Measurements from ENCODE around the gene C1orf52.

Gene C1orf52

GRCh38 chr1:85230305-85230977, 29.0 kb downstream of the C1orf52 start:
- no peak for DNase-seq (ENCODE audit: low spot score)

DNA sequence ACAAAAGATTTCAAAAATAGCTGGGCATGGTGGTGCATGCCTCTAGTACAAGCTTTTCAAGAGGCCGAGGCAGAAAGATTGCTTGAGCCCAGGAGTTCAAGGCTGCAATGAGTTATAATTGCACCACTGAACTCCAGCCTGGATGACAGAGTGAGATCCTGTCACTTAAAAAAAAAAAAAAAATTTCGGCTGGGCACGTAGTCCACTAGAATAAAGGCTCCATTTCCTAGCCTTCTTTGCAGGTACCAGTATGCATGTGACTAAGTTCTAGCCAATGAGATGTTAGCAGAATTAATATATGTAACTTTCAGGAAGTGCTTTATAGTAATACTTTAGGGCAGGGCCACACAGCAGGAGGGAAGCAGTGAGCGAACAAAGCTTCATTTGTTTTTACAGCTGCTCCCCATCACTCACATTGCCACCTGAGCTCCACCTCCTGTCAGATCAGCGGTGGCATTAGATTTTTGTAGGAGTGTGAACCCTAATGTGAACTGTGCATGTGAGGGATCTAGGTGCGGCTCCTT, 29.8 kb downstream of the C1orf52 start:
- no peak for DNase-seq (ENCODE audit: low spot score)

DNA sequence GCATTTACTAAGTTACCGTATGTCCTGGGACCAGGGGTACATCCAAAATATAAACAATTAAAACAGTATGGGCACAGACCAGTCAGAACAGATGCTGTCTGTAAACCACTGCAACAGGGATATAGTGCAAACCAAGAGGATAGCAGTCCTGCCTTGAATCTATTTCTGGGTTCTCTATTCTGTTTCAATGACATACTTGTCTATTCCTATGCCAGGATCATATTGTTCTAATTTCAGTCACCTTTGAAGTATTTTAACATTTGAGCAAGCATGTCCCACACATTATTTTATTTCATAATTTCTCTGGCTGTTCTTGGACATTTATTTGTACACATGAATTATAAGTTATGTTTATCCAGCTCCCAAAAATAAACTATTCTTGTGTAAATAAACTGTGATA, 30.5 kb downstream of the C1orf52 start:
- no peak for DNase-seq (ENCODE audit: low spot score)

DNA sequence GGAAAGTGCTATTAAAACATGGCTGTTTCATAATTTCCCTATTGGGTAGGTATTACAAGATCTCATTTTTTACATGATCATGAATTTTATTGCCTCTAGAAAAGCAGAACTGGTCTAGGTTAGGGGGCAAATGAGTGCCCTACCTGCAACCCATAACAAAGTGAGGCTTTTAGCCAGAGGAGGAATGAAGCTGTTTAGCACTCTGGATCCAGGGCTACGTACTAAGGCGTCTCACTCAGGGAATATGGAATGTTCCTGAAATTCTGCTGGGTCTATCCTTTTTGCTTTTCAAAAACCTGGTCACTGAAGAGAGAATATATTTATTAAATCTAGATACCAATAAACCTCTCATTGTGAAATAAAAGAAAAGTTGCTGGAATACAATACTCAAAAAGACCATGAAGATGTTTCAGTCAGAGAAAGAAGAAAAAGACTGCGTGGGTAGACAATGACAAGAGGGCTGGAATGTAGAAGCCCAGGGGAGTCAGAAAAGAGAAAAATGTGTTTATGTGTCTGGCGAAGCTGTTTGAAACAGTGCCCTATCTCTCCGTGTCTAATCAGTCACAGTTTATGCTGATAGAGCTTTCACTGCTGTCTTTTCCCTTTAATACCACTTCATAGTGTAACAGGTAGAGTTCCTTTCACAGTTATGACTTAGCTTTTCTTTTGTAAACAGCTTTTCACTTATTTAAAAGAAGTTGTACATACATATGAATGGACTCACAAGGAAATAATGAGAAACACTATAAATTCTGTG, 33.7 kb downstream of the C1orf52 start:
- peak; percentile 47 for DNase-seq (ENCODE audit: low spot score)

- DNase-seq (ENCODE audit: low spot score), result no peak
These were observed 34.5 kb downstream of the C1orf52 start for GRCh38 chr1:85224734-85225623.

DNA sequence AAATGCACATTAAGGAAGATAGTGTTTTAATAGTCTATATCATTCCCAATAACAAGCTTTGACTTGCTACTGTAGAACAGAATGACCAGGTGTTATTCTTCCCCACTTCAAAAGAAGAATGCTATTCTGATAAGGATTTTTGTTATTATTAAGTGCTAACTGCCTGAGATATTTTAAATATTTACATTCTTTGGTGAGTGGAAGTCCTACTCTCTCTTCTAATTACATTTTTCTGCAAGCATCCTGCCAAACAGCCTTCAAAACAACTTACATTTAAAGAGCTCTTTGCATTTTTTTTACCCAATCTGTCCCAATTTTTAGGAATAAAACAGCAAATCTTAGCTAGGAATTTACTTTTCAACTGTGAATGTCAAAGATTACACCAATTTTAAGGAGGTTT, 35.2 kb downstream of the C1orf52 start:
- DNase-seq (ENCODE audit: low spot score), result no peak

DNA sequence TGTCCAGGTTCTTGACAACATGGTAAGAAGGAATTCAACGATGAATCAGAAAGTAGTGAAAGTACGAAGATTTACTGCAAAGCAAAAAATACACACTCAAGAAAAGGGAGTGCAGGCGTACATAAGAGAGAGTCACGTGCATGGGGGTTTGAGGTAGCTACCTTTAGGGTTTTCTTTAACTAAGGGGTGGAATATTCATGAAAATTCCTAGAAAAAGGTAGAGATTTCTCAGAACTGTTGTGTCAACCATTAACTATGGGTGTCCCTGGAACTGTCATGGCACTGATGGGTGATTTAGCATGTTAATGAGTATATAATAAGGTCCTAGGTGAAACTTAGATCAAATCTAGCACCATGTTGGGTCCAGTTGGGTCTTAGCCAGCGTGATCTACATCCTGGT, 36.1 kb downstream of the C1orf52 start:
- no peak for DNase-seq (ENCODE audit: low spot score)

DNA sequence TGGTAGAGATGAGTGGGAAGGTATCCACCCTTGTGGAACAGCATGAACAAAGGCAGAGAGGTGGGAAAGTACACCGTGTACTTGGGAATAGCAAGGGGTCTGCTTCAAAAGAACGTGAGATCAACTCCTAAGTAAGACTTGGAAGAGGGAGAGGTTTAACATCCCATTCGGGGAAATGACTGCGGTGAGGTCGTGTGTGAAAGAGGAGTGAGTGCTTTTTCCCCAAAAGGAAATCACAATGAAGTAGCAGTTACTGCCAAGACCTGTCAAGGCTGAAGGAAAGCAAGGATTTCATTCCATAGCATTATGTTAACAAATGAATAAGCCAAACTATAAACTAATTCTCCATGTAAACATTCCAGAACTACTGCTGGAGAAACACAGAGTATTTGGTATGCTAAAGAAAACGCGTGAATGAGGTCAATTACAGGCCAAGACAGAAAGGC, 38.7 kb downstream of the C1orf52 start:
- no peak for DNase-seq (ENCODE audit: low spot score)

DNA sequence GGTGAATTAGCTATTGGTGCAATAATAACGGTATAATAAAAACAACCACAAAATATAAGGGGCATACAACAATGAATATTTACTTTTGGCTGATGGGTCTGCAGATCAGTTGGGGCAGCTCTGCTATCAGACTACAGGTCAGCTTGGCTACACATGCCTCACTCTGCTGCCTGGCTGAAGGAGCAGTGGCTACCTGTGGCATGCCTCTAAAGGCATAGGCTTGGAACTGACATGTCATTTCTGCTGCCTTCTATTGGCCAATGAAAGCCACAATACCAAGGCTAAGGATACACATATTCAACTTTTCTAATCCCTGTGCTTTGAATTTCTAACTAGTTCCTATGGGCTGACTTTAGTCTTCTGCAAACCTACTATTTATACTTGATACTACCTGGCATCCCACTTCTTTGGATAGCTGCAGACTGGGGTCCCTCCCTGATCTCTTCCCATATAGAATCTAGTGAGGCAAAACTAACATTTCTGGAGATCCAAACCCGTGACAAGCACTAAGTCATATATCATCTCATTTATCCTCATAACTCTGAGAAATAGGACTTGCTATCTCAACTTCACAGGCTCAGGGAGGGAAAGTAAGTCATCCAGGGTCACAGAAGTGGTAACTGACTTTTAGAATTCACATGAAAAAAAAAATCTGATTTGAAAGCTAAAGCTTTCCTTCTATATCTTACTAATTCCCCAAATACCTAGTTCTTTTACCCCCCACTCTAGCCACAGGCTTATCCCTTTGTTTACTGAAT, 39.4 kb downstream of the C1orf52 start:
- no peak for DNase-seq (ENCODE audit: low spot score)

DNA sequence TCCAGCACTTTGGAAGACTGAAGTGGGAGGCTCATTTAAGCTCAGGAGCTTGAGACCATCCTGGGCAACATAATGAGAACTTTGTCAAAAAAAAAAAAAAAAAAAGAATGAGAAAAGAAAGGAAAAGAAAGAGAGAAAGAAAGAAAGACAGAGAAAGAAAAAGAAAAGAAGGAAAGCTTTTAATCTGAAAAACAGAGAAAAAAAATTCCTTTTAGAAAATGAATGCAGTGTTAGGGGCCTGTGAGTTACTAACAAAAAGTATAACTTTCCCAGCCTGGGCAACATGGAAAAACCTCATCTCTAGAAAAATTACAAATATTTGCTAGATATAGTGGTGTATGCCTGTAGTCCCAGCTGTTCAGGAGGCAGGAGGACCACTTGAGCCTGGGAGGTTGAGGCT, 42.8 kb downstream of the C1orf52 start:
- no peak for DNase-seq (ENCODE audit: low spot score)

DNA sequence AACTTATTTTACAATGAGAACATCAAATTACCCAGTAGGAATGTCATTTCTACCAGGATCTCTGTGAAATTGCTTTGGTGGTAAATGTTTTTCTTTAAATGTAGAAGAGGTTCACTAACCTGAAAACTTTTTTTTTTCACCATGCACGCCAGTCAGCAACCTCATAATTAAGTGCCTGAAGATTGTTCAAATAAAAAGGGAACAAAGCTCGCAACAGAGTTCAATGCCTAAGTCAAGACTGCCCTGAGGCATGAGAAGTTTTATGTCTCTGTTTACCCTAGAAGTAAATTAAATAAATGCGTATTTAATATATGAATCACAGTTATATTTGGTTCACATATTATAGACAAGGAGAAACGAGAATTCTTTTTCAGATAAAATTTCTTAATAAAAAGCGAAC, 44.8 kb downstream of the C1orf52 start:
- no peak for DNase-seq (ENCODE audit: low spot score)

GRCh38 chr1:85208488-85208887, 51.0 kb downstream of the C1orf52 start:
- no peak for DNase-seq (ENCODE audit: low spot score)

DNA sequence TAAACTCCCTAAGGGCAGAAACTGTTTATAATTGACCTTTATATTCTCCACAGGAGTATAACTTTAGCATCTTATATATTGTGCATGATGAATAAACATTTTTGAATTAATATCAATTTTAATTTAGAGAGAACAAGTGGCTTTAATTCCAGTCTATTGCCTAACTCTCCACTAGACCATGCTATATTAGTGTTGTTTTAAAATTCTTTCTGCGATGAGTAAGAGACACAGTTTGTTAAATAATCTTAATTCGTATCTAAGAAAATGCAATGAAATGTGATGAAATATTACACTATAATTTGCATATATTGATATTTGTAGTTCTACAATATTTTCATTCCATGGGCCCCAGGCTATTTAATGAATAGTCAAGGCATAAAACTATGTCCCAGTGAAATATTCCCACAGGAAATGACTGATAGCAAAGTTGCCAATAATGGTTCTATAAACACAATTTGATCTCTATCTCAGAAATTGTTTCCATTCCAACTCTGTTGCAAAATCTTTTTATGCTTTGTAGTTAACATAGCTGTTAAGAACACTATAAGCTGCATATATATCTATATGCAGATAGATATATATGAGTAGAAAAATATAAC, 55.8 kb downstream of the C1orf52 start:
- peak; percentile 45 for DNase-seq (ENCODE audit: low spot score)

GRCh38 chr1:85202864-85203255, 56.6 kb downstream of the C1orf52 start:
- no peak for DNase-seq (ENCODE audit: low spot score)

- DNase-seq (ENCODE audit: low spot score), result no peak
These were observed 57.2 kb downstream of the C1orf52 start for GRCh38 chr1:85202092-85202863.

- peak; percentile 95 for DNase-seq (ENCODE audit: low spot score)
These were observed 57.9 kb downstream of the C1orf52 start for GRCh38 chr1:85201340-85202091.

DNA sequence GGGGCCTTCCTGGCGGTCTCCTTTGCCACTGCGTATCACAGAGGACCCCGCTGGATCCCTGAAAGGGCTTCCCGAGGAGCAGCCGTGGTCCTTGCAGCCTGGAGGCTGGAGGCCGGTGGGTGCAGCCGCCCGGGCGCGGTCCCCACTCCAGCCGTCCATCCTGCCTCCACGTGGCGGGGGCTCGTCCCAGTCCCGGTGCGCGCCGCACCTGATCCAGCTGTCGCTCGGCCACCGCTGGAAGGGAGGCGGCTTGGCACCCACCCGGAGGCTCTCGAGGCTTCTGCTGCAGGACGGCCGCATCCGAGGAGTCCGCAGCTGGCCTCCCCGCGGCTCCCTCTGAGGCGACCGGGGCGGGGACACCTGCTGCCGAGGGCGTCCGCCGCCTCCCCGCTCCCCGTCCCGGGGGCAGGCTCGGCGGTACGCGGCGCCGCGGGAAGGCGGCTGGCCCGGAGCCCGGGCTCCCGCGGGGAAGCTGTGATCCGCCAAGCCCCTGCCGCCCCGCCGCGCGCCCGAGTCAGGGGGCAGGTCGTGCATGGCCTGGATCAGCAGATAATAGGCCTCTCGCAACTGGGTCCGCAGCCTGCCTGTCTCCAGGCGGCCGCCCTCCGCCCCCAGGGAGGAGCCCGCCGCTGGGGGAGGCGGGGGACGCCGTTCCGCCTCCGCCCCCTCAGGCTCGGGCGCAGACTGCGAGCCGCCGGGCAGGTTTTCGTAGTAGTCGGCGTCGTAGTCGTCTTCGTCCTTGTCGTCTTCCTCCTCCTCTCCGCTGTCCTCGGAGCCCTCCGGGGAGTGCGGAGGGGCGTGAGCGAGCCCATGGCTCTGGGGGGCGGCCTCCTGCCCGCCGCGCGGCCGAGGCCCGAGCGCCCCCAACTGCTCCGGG, 58.8 kb downstream of the C1orf52 start, which contains the start of gene SYDE2:
Gene SYDE2 (minus strand): TSS at position 554 of the 877 bp plus-strand sequence. CDS start 20 bp downstream, at position 534.
- DNase-seq (ENCODE audit: low spot score), result peak; percentile 94

All from GM03348 (cell line).